Gastroesophageal sphincter (tissue), 3 donors: ENCODE results near the gene PSME3IP1.

ENCODE experiments used
- POLR2A ChIP-seq, 2 donors: fragments of 450-650 bp; IDR thresholded peaks; one replicate each; pipeline ENCODE4 v1.6.1; 2017; ENCODE audit warnings: antibody characterized with exemption in 2 of 2, mild to moderate bottlenecking in 2 of 2, moderate library complexity in 1 of 2
- TF ChIP-seq, protein P1 (sequence below), 4 experiments: fragments of 200-600 bp in 2 of 4; fragments of 450-650 bp in 2 of 4; sonication (generic) in 1 of 4; IDR thresholded peaks; one replicate each; pipeline ENCODE4 v1.5.1; 2017 to 2019; ENCODE audit warnings: antibody characterized with exemption in 4 of 4, mild to moderate bottlenecking in 2 of 4, moderate library complexity in 2 of 4

DNA sequence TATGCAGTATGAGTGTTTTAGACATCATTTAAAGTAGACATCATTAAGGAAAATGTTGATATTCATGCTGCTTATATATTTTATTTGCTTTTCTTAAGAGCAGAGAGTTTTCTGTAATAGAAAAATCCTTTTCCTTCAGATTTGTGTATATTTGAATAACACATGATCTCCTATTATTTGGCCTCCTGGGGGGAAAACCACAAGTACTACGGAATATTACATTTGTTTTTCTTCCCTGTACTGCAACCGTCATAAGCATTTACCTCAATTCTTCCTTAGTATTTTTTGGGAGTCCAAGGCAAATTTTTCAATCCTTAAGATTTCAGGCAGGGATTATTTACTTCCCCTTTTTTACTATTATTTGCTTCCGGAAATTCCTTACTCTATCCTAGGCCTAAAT is 6.3 kb upstream of the PSME3IP1 start:
- no peak for TF ChIP-seq POLR2A (IDR thresholded peaks at IDR 0.05)
- TF ChIP-seq, protein P1, sequence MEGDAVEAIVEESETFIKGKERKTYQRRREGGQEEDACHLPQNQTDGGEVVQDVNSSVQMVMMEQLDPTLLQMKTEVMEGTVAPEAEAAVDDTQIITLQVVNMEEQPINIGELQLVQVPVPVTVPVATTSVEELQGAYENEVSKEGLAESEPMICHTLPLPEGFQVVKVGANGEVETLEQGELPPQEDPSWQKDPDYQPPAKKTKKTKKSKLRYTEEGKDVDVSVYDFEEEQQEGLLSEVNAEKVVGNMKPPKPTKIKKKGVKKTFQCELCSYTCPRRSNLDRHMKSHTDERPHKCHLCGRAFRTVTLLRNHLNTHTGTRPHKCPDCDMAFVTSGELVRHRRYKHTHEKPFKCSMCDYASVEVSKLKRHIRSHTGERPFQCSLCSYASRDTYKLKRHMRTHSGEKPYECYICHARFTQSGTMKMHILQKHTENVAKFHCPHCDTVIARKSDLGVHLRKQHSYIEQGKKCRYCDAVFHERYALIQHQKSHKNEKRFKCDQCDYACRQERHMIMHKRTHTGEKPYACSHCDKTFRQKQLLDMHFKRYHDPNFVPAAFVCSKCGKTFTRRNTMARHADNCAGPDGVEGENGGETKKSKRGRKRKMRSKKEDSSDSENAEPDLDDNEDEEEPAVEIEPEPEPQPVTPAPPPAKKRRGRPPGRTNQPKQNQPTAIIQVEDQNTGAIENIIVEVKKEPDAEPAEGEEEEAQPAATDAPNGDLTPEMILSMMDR (IDR thresholded peaks at IDR 0.05) = no peak
